Mesendoderm (in vitro differentiated cells): Measurements from ENCODE around the gene MRTFA.
A peak's percentile ranks its signal among the peaks of the same experiment; 100 is the strongest.

Experiments
- DNase-seq: peaks from one replicate; pipeline ENCODE4 v3.0.0; 2013
- H2AK5ac ChIP-seq: 2 replicates; pipeline ENCODE4 v1.6.1; 2013; ENCODE audit warnings: low read length, inconsistent platforms
- H2BK120ac ChIP-seq: 2 replicates; pipeline ENCODE4 v1.6.1; 2013; ENCODE audit warnings: low read depth, mild to moderate bottlenecking, low read length, moderate library complexity, mixed read lengths
- H2BK15ac ChIP-seq: replicated peaks from 2 replicates; pipeline ENCODE4 v1.6.1; 2013; ENCODE audit warnings: low read depth, mild to moderate bottlenecking, moderate library complexity
- H2BK5ac ChIP-seq: 2 replicates; pipeline ENCODE4 v1.6.1; 2013; ENCODE audit warnings: low read length, inconsistent platforms
- H3K18ac ChIP-seq: 2 replicates; pipeline ENCODE4 v1.6.1; 2013; ENCODE audit warnings: mild to moderate bottlenecking, low read length, mixed read lengths
- H3K23ac ChIP-seq: one replicate; pipeline ENCODE4 v1.6.1; 2013; ENCODE audit warnings: low read length
- H3K27ac ChIP-seq: 2 replicates; pipeline ENCODE4 v1.5.1; 2013; ENCODE audit warnings: low read depth, mild to moderate bottlenecking, inconsistent platforms, low read length, moderate library complexity
- H3K27me3 ChIP-seq: 2 replicates; pipeline ENCODE4 v1.6.1; 2013; ENCODE audit warnings: low read length, control low read depth, mild to moderate bottlenecking, inconsistent platforms; ENCODE audit not compliant: insufficient read depth, poor library complexity
- H3K36me3 ChIP-seq: 2 replicates; pipeline ENCODE4 v1.6.1; 2013; ENCODE audit warnings: low read length, inconsistent platforms; ENCODE audit not compliant: control insufficient read depth, insufficient read depth
- H3K4ac ChIP-seq: one replicate; pipeline ENCODE4 v1.6.1; 2013; ENCODE audit warnings: low read depth, mild to moderate bottlenecking, low read length, moderate library complexity
- H3K4me1 ChIP-seq: 2 replicates; pipeline ENCODE4 v1.6.1; 2013; ENCODE audit warnings: low read depth, low read length, inconsistent platforms; ENCODE audit not compliant: control insufficient read depth
- H3K4me2 ChIP-seq: 2 replicates; pipeline ENCODE4 v1.6.1; 2013; ENCODE audit warnings: low read length
- H3K4me3 ChIP-seq: 2 replicates; pipeline ENCODE4 v1.5.1; 2013; ENCODE audit warnings: mild to moderate bottlenecking, low read length
- H3K56ac ChIP-seq: one replicate; pipeline ENCODE4 v1.6.1; 2013; ENCODE audit warnings: low read length
- H3K79me1 ChIP-seq: 2 replicates; pipeline ENCODE4 v1.6.1; 2013; ENCODE audit warnings: low read length, inconsistent platforms
- H3K79me2 ChIP-seq: 2 replicates; pipeline ENCODE4 v1.6.1; 2013; ENCODE audit warnings: mild to moderate bottlenecking, low read length; ENCODE audit not compliant: control insufficient read depth, insufficient read depth
- H3K9ac ChIP-seq: 2 replicates; pipeline ENCODE4 v1.6.1; 2013; ENCODE audit warnings: low read length, inconsistent platforms
- H4K5ac ChIP-seq: one replicate; pipeline ENCODE4 v1.6.1; 2013; ENCODE audit warnings: low read length
- H4K8ac ChIP-seq: one replicate; pipeline ENCODE4 v1.6.1; 2013; ENCODE audit warnings: low read depth, mild to moderate bottlenecking, control low read depth, low read length, moderate library complexity
- WGBS: extraction: QIAGEN DNeasy Blood & Tissue Kit; methylation state at CpG from one replicate; pipeline ENCODE4 v1.1.7; 2013; ENCODE audit warnings: low lambda C conversion rate, missing lambda C conversion rate; ENCODE audit not compliant: insufficient coverage; ENCODE audit errors: extremely low coverage; 5-methylcytosine and 5-hydroxymethylcytosine counted together

The MRTFA gene

GRCh38 chr22:40610329-40610850 is 26.1 kb downstream of the MRTFA start:
- H2AK5ac ChIP-seq = no peak overlapping the region
- H3K79me1 ChIP-seq = peaks cover 9% of the 10 kb centered on the region
- H3K23ac ChIP-seq = no peak overlapping the region
- no peak overlapping the region for H3K4me3 ChIP-seq
- no peak for DNase-seq
- peaks cover 2% of the 10 kb centered on the region for H3K4me1 ChIP-seq
- H4K8ac ChIP-seq = no peak overlapping the region
- peaks cover 13% of the 10 kb centered on the region for H3K79me2 ChIP-seq
- no peaks in the 10 kb centered on the region for H3K27me3 ChIP-seq
- H3K36me3 ChIP-seq = no peaks in the 10 kb centered on the region
- H4K5ac ChIP-seq = no peak overlapping the region
- H2BK5ac ChIP-seq = no peak overlapping the region
- no peak overlapping the region for H3K4ac ChIP-seq
- H3K9ac ChIP-seq = no peak overlapping the region
- no CpG with 5 or more reads among the region's 1 CpG for WGBS
- no peak overlapping the region for H3K56ac ChIP-seq
- no peak overlapping the region for H3K18ac ChIP-seq
- H2BK15ac ChIP-seq = no peak overlapping the region
- H2BK120ac ChIP-seq = no peak overlapping the region
- no peak overlapping the region for H3K27ac ChIP-seq
- no peak overlapping the region for H3K4me2 ChIP-seq

DNA sequence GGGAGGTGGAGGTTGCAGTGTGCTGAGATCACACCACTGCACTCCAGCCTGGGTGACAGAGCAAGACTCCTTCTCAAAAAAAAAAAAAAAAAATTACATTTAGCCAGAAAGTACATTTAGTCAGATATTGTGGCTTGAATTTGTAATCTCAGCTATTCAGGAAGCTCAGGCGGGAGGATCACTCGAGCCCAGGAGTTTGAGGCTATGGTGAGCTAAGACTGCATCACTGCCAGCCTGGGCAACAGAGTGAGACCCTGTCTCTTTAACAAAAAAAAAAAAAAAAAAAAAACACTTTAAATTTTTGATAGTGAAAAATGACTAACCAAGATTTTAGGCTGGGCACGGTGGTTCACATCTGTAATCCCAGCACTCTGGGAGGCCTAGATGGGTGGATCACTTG is 27.3 kb downstream of the MRTFA start:
- Histone ChIP-seq H3K18ac (no peak overlapping the region), H3K27me3 (no peaks in the 10 kb centered on the region), H3K4me2 (no peak overlapping the region), H3K4me1 (peaks cover 2% of the 10 kb centered on the region), H3K56ac (no peak overlapping the region), H2BK5ac (no peak overlapping the region), H3K79me2 (peaks cover 13% of the 10 kb centered on the region), H3K4me3 (no peak overlapping the region), H3K9ac (no peak overlapping the region), H2BK15ac (no peak overlapping the region), H3K36me3 (no peaks in the 10 kb centered on the region), H3K27ac (no peak overlapping the region), H3K4ac (no peak overlapping the region), H2BK120ac (no peak overlapping the region), H4K8ac (no peak overlapping the region), H3K23ac (no peak overlapping the region), H2AK5ac (no peak overlapping the region), H3K79me1 (peaks cover 9% of the 10 kb centered on the region), H4K5ac (no peak overlapping the region)
- no peak for DNase-seq
- no CpG with 5 or more reads among the region's 3 CpGs for WGBS

GRCh38 chr22:40607506-40607905 is 29.0 kb downstream of the MRTFA start:
- no peak overlapping the region for H3K4ac ChIP-seq
- H2BK15ac ChIP-seq = no peak overlapping the region
- H3K23ac ChIP-seq = no peak overlapping the region
- H2AK5ac ChIP-seq = no peak overlapping the region
- no peaks in the 10 kb centered on the region for H3K36me3 ChIP-seq
- no peak overlapping the region for H3K4me2 ChIP-seq
- H4K8ac ChIP-seq = no peak overlapping the region
- H3K79me2 ChIP-seq = peaks cover 13% of the 10 kb centered on the region
- WGBS = no CpG with 5 or more reads among the region's 1 CpG
- H2BK5ac ChIP-seq = no peak overlapping the region
- peaks cover 2% of the 10 kb centered on the region for H3K4me1 ChIP-seq
- peak overlapping the region; percentile 22 for H3K56ac ChIP-seq
- no peaks in the 10 kb centered on the region for H3K27me3 ChIP-seq
- H3K27ac ChIP-seq = no peak overlapping the region
- no peak overlapping the region for H2BK120ac ChIP-seq
- peaks cover 4% of the 10 kb centered on the region for H3K79me1 ChIP-seq
- H3K9ac ChIP-seq = no peak overlapping the region
- H3K4me3 ChIP-seq = no peak overlapping the region
- DNase-seq = no peak
- H4K5ac ChIP-seq = no peak overlapping the region
- no peak overlapping the region for H3K18ac ChIP-seq

DNA sequence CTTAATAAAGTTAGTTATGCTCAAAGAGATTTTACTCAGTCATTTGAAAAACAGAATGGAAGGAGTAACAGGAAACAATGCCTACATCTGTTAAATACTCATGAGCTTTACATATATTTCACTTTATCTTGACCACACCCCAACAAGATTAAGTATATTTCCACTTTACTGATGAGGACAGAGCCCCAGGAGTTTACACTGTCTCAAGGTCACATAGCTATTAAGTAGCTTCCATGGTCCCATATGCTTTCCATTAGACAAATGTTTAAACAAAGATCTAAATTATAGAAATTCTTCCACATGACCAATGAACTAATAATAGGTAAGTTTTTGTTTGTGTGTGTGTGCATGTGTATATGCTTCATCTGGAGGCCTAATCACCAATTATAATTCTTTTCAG is 30.2 kb downstream of the MRTFA start:
- no peak overlapping the region for H4K5ac ChIP-seq

DNA sequence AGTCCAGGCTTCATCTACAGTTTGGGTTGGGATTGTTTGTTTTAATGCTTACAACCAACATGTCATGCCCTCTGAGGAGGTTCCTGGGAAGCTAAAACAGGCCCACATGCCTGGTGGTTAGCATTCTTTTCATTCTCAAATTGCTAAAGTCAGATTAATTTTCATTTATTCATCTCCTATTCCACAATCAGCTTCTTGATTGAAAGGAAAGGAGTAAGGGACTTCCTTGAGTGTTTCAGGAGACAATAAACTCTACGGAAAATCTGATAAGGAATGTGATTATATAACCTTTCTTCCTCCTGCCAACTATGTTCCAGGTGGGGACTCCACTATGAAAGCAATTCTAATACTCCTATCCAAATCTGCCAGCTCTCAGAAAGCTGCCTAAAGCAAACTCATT is 30.8 kb downstream of the MRTFA start:
- peaks cover 2% of the 10 kb centered on the region for H3K4me1 ChIP-seq
- H4K5ac ChIP-seq = no peak overlapping the region
- H3K4me2 ChIP-seq = no peak overlapping the region
- no CpG with 5 or more reads among the region's 1 CpG for WGBS
- H2BK120ac ChIP-seq = no peak overlapping the region
- no peak overlapping the region for H3K27ac ChIP-seq
- H3K79me1 ChIP-seq = peaks cover 5% of the 10 kb centered on the region
- no peak overlapping the region for H3K9ac ChIP-seq
- no peak overlapping the region for H3K4me3 ChIP-seq
- H4K8ac ChIP-seq = no peak overlapping the region
- H2BK15ac ChIP-seq = no peak overlapping the region
- no peak overlapping the region for H2AK5ac ChIP-seq
- no peaks in the 10 kb centered on the region for H3K36me3 ChIP-seq
- peaks cover 20% of the 10 kb centered on the region for H3K79me2 ChIP-seq
- H3K56ac ChIP-seq = no peak overlapping the region
- no peak for DNase-seq
- H2BK5ac ChIP-seq = no peak overlapping the region
- H3K23ac ChIP-seq = no peak overlapping the region
- no peak overlapping the region for H3K18ac ChIP-seq
- H3K4ac ChIP-seq = no peak overlapping the region
- H3K27me3 ChIP-seq = no peaks in the 10 kb centered on the region

More for the DNA sequence above, 30.2 kb downstream of the MRTFA start:
- Histone ChIP-seq H3K4me3 (no peak overlapping the region), H2BK5ac (no peak overlapping the region), H3K56ac (no peak overlapping the region), H3K79me1 (peaks cover 5% of the 10 kb centered on the region), H3K27ac (no peak overlapping the region), H3K27me3 (no peaks in the 10 kb centered on the region), H3K4me1 (peaks cover 2% of the 10 kb centered on the region), H3K79me2 (peaks cover 20% of the 10 kb centered on the region), H3K4ac (no peak overlapping the region), H3K4me2 (no peak overlapping the region), H3K18ac (no peak overlapping the region), H2BK15ac (no peak overlapping the region), H2AK5ac (no peak overlapping the region), H3K23ac (no peak overlapping the region), H4K8ac (no peak overlapping the region), H2BK120ac (no peak overlapping the region), H3K9ac (no peak overlapping the region), H3K36me3 (no peaks in the 10 kb centered on the region)
- DNase-seq = no peak

- H2BK120ac ChIP-seq = no peak overlapping the region
- no peak overlapping the region for H3K18ac ChIP-seq
- no peak overlapping the region for H3K9ac ChIP-seq
- no peak overlapping the region for H3K56ac ChIP-seq
- H3K27ac ChIP-seq = no peak overlapping the region
- no peak overlapping the region for H3K4me2 ChIP-seq
- no peak for DNase-seq
- H3K36me3 ChIP-seq = no peaks in the 10 kb centered on the region
- no peak overlapping the region for H4K8ac ChIP-seq
- H2BK15ac ChIP-seq = no peak overlapping the region
- H4K5ac ChIP-seq = no peak overlapping the region
- no CpG with 5 or more reads among the region's 4 CpGs for WGBS
- H2BK5ac ChIP-seq = no peak overlapping the region
- no peak overlapping the region for H3K4me3 ChIP-seq
- H3K23ac ChIP-seq = no peak overlapping the region
- H3K4me1 ChIP-seq = peaks cover 2% of the 10 kb centered on the region
- H2AK5ac ChIP-seq = no peak overlapping the region
- H3K79me1 ChIP-seq = peaks cover 1% of the 10 kb centered on the region
- no peak overlapping the region for H3K4ac ChIP-seq
- peaks cover 17% of the 10 kb centered on the region for H3K79me2 ChIP-seq
- H3K27me3 ChIP-seq = no peaks in the 10 kb centered on the region
Observed at GRCh38 chr22:40603088-40603605, 33.4 kb downstream of the MRTFA start.
